ENCODE measurements around the gene SLC25A10.

GRCh38 chr17:81687770-81688541, 24.1 kb upstream of the SLC25A10 start:
- TF ChIP-seq POLR2A (IDR thresholded peaks at IDR 0.05) (no peak), CTCF (IDR thresholded peaks at IDR 0.05) (no peak)
